CD14-positive monocyte (primary cell): Measurements from ENCODE around the gene SLC4A11. TPM values are rescaled to one million over a fixed set of nuclear protein-coding genes. Genes with fewer than 3 reads are reported as not detected.
A peak's percentile ranks its signal among the peaks of the same experiment; 100 is the strongest.

ENCODE experiments used
- DNase-seq, 3 donors: peaks; one replicate each; pipeline ENCODE4 v3.0.0-alpha.2; 2011 to 2022
- H2AFZ ChIP-seq: 2 replicates; pipeline ENCODE4 v1.6.0; 2012; ENCODE audit warnings: mild to moderate bottlenecking, low read depth, low read length, inconsistent platforms; ENCODE audit not compliant: insufficient read depth, poor library complexity, severe bottlenecking
- H3K27ac ChIP-seq, 2 donors: 1 replicate in 1 of 2; 2 replicates in 1 of 2; pipeline ENCODE4 v1.5.1; 2012 to 2013; ENCODE audit warnings: low read length in 2 of 2, control low read depth in 1 of 2, inconsistent platforms in 1 of 2, low read depth in 1 of 2, mild to moderate bottlenecking in 1 of 2
- H3K27me3 ChIP-seq, 2 donors: one replicate each; pipeline versions ENCODE4 v1.6.0 to v1.6.1; 2011 to 2013; ENCODE audit warnings: low read length in 2 of 2; ENCODE audit not compliant: control insufficient read depth in 2 of 2, insufficient read depth in 2 of 2
- H3K36me3 ChIP-seq, 2 donors: replicated peaks in 1 of 2; 1 replicate in 1 of 2; 2 replicates in 1 of 2; pipeline versions ENCODE4 v1.5.1 to v1.6.1; 2012 to 2013; ENCODE audit warnings: low read length in 2 of 2, control low read depth in 1 of 2, inconsistent platforms in 1 of 2, mild to moderate bottlenecking in 1 of 2; ENCODE audit not compliant: insufficient read depth in 2 of 2, control insufficient read depth in 1 of 2
- H3K4me1 ChIP-seq, 2 donors: 1 replicate in 1 of 2; 2 replicates in 1 of 2; pipeline versions ENCODE4 v1.5.1 to v1.6.1; 2012 to 2013; ENCODE audit warnings: low read length in 2 of 2, control low read depth in 1 of 2, inconsistent platforms in 1 of 2, mild to moderate bottlenecking in 1 of 2, moderate library complexity in 1 of 2; ENCODE audit not compliant: insufficient read depth in 2 of 2, control insufficient read depth in 1 of 2
- H3K4me2 ChIP-seq: replicated peaks from 2 replicates; pipeline ENCODE3; 2012; ENCODE audit warnings: low read length, moderate library complexity, mild to moderate bottlenecking; ENCODE audit not compliant: poor library complexity, severe bottlenecking; ENCODE audit errors: extremely low read depth
- H3K4me3 ChIP-seq, 3 experiments: fragments of 200-600 bp in 1 of 3; sonication (generic) in 1 of 3; replicated peaks in 1 of 3; 1 replicate in 2 of 3; 2 replicates in 1 of 3; pipeline ENCODE4 v1.5.1; 2011 to 2013; ENCODE audit warnings: low read length in 3 of 3, mild to moderate bottlenecking in 3 of 3, control low read depth in 2 of 3, low read depth in 2 of 3, inconsistent platforms in 1 of 3, moderate library complexity in 1 of 3
- H3K79me2 ChIP-seq: 2 replicates; pipeline ENCODE4 v1.6.0; 2012; ENCODE audit warnings: mild to moderate bottlenecking, control low read depth, inconsistent platforms, low read length, moderate library complexity; ENCODE audit not compliant: insufficient read depth
- H3K9ac ChIP-seq: 2 replicates; pipeline ENCODE4 v1.6.0; 2017; ENCODE audit warnings: low read length, mild to moderate bottlenecking; ENCODE audit not compliant: insufficient read depth, poor library complexity, severe bottlenecking
- H3K9me3 ChIP-seq, 2 donors: replicated peaks in 1 of 2; 1 replicate in 1 of 2; 2 replicates in 1 of 2; pipeline versions ENCODE4 v1.5.1 to v1.6.1; 2012 to 2013; ENCODE audit warnings: low read length in 2 of 2, control low read depth in 1 of 2; ENCODE audit not compliant: control insufficient read depth in 1 of 2, insufficient read depth in 1 of 2
- H4K20me1 ChIP-seq: 2 replicates; pipeline ENCODE4 v1.6.0; 2012; ENCODE audit warnings: mild to moderate bottlenecking, low read length, control low read depth, moderate library complexity; ENCODE audit not compliant: insufficient read depth
- H3K27ac Mint-ChIP-seq, 7 donors: one replicate each; pipeline ENCODE4 v1.8.0; 2020; ENCODE audit warnings: mild to moderate bottlenecking in 7 of 7, mixed read lengths in 7 of 7, moderate library complexity in 6 of 7, inconsistent platforms in 2 of 7
- H3K27me3 Mint-ChIP-seq, 3 donors: one replicate each; pipeline ENCODE4 v1.8.0; 2021 to 2022; ENCODE audit warnings: low read depth in 3 of 3, mild to moderate bottlenecking in 3 of 3, mixed read lengths in 3 of 3, moderate library complexity in 3 of 3, inconsistent platforms in 1 of 3
- H3K36me3 Mint-ChIP-seq, 2 donors: one replicate each; pipeline ENCODE4 v1.8.0; 2020; ENCODE audit warnings: mixed read lengths in 2 of 2, inconsistent platforms in 1 of 2, mild to moderate bottlenecking in 1 of 2
- H3K4me1 Mint-ChIP-seq: one replicate; pipeline ENCODE4 v1.8.0; 2020; ENCODE audit warnings: mild to moderate bottlenecking, mixed read lengths
- H3K4me3 Mint-ChIP-seq, 2 donors: one replicate each; pipeline ENCODE4 v1.8.0; 2020; ENCODE audit warnings: mild to moderate bottlenecking in 2 of 2, mixed read lengths in 2 of 2, moderate library complexity in 1 of 2
- H3K9me3 Mint-ChIP-seq, 7 donors: one replicate each; pipeline ENCODE4 v1.8.0; 2020 to 2022; ENCODE audit warnings: mixed read lengths in 7 of 7, mild to moderate bottlenecking in 6 of 7, moderate library complexity in 6 of 7, inconsistent platforms in 2 of 7
- WGBS: methylation state at CpG from one replicate; pipeline ENCODE4 v1.1.5; 2013; ENCODE audit warnings: missing lambda C conversion rate; ENCODE audit not compliant: insufficient coverage; 5-methylcytosine and 5-hydroxymethylcytosine counted together
- intact Hi-C, 2 donors: fragments of 100-400 bp; cut with micrococcal nuclease; formaldehyde crosslinking; loops; one replicate each; pipeline versions ENCODE4 v1.15.0 to v1.15.1; 2023
- polyA plus RNA-seq, 3 donors: library from polyadenylated mRNA; depleted of rRNA in 1 of 3; unstranded in 2 of 3; stranded (reverse) in 1 of 3; fragments of 300-500 nt in 2 of 3; fragments of >200 nt in 1 of 3; fragmentation: Illumina TruSeq in 2 of 3; gene quantifications; 1 replicate in 2 of 3; 2 replicates in 1 of 3; pipeline ENCODE4 v1.2.3, GENCODE V29; 2012 to 2021
- TF ChIP-seq, protein P1 (sequence below): fragments of 200-600 bp; IDR thresholded peaks from one replicate; pipeline ENCODE4 v1.8.0; 2022; ENCODE audit warnings: antibody characterized with exemption, mild to moderate bottlenecking

SLC4A11 gene
- polyA plus RNA-seq, 3 donors, result 0.11 to 0.33 TPM; not detected in 1

DNA sequence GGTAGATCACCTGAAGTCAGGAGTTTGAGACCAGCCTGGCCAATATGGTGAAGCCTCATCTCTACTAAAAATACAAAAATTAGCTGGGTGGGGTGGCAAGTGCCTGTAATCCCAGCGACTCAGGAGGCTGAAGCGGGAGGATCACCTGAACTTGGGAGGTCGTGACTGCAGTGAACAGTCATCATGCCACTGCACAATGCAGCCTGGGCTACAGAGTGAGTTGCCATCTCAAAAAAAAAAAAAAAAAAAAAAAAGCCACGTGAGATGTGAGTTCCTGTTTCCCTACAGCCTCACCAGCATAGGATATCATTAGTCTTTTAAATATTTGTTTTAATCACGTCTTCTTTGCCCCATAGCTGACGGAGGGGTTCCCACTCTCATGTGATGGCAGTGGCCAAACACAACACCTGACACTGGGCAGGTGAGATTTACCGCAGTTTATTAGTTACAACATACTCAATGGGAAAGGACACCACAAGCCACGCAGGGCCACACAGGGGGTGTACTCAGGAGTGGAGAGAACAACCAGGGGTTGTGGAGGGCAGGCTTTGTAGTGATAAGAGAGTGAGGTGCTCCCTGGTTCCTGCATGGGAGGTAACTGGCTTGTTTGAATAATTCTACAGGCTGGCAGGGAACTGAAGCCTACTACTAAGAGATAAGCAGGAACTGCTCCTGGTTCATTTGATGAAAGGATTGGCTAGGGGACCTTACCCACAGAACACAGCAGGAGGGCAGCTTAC, 61.1 kb downstream of the SLC4A11 start:
- H3K4me3 Mint-ChIP-seq, result no peak overlapping the region
- Histone ChIP-seq H3K27ac (no peak overlapping the region), H3K9ac (no peak overlapping the region), H2AFZ (no peak overlapping the region), H3K9me3 (no peaks in the 10 kb centered on the region), H4K20me1 (no peaks in the 10 kb centered on the region), H3K4me2 (no peak overlapping the region), H3K4me3 (no peak overlapping the region), H3K4me1 (peaks cover 12 to 16% of the 10 kb centered on the region in 2 donors), H3K36me3 (no peaks in the 10 kb centered on the region), H3K27me3 (peaks cover 16 to 29% of the 10 kb centered on the region in 2 donors), H3K79me2 (no peaks in the 10 kb centered on the region)
- intact Hi-C loops, result no loop called here
- H3K27me3 Mint-ChIP-seq, result peaks cover 32 to 35% (median 35%) of the 10 kb centered on the region in 3 donors
- peaks cover 15% of the 10 kb centered on the region for H3K4me1 Mint-ChIP-seq
- TF ChIP-seq, protein P1, sequence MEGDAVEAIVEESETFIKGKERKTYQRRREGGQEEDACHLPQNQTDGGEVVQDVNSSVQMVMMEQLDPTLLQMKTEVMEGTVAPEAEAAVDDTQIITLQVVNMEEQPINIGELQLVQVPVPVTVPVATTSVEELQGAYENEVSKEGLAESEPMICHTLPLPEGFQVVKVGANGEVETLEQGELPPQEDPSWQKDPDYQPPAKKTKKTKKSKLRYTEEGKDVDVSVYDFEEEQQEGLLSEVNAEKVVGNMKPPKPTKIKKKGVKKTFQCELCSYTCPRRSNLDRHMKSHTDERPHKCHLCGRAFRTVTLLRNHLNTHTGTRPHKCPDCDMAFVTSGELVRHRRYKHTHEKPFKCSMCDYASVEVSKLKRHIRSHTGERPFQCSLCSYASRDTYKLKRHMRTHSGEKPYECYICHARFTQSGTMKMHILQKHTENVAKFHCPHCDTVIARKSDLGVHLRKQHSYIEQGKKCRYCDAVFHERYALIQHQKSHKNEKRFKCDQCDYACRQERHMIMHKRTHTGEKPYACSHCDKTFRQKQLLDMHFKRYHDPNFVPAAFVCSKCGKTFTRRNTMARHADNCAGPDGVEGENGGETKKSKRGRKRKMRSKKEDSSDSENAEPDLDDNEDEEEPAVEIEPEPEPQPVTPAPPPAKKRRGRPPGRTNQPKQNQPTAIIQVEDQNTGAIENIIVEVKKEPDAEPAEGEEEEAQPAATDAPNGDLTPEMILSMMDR, result no peak
- peak overlapping the region in 1 of 7 donors; percentile 15 for H3K27ac Mint-ChIP-seq
- H3K36me3 Mint-ChIP-seq, result peaks cover 0 to 4% of the 10 kb centered on the region in 2 donors
- WGBS, result 80% methylated on average over 1 of the region's 8 CpGs
- DNase-seq, result peak in 1 of 3 donors; percentile 8
- H3K9me3 Mint-ChIP-seq, result peaks cover 0 to 11% (median 1%) of the 10 kb centered on the region in 7 donors

Other genes with a start within 250 kb of the SLC4A11 start
- gene GNRH2, start 195.6 kb downstream of the SLC4A11 start, polyA plus RNA-seq, result not detected
- 10 to 100 TPM; 19.4 to 36.6 (median 29.8) TPM for gene MRPS26, start 193.1 kb downstream of the SLC4A11 start, polyA plus RNA-seq
- not detected for gene OXT, start 167.6 kb downstream of the SLC4A11 start, polyA plus RNA-seq
- not detected for gene AVP, start 154.5 kb downstream of the SLC4A11 start, polyA plus RNA-seq
- gene FASTKD5, start 79.3 kb downstream of the SLC4A11 start, polyA plus RNA-seq, result 10 to 100 TPM; 12.5 to 17.8 (median 13.7) TPM
- gene UBOX5, start 79.3 kb downstream of the SLC4A11 start, polyA plus RNA-seq, result 1 to 10 TPM; 2.3 to 4.7 (median 4.2) TPM
- under 1 TPM in 2 of 3 donors, not detected in 1; 0.05 to 0.45 TPM for gene LZTS3, start 65.6 kb downstream of the SLC4A11 start, polyA plus RNA-seq
- gene DDRGK1, start 34.5 kb downstream of the SLC4A11 start, polyA plus RNA-seq, result 10 to 100 TPM; 39.9 to 42.7 (median 42.6) TPM
- 10 to 100 TPM; 39.5 to 62.8 (median 57.0) TPM for gene ITPA, start 29.7 kb downstream of the SLC4A11 start, polyA plus RNA-seq
- 10 to 100 TPM in 1 of 3 donors, 1 to 10 TPM in 1, under 1 TPM in 1; 0.53 to 10.8 (median 1.2) TPM for gene DNAAF9, start 168.5 kb upstream of the SLC4A11 start, polyA plus RNA-seq
- 10 to 100 TPM; 10.2 to 17.4 (median 11.5) TPM for gene ATRN, start 231.8 kb upstream of the SLC4A11 start, polyA plus RNA-seq